Endothelial cell of umbilical vein (primary cell): ENCODE data around the gene PLA2G4C. TPM values are rescaled to one million over a fixed set of nuclear protein-coding genes. Genes with fewer than 3 reads are reported as not detected.

Experiments
- BruUV-seq: library from RNA; stranded (reverse); fragments of 400-500 nt; replicated peaks from 2 replicates; lab custom pipeline; 2021; lab: Mats Ljungman, UMichigan
- CTCF ChIA-PET: fragments of 300-600, 350-600 bp; sonication (Branson Sonifier 250); formaldehyde crosslinking; loops from one replicate; lab custom pipeline; 2021; ENCODE audit warnings: antibody characterized with exemption, inconsistent platforms; lab: Charles Lee
- POLR2A ChIA-PET: fragments of 300-600, 350-600 bp; sonication (Branson Sonifier 250); formaldehyde crosslinking; loops from one replicate; lab custom pipeline; 2021; ENCODE audit warnings: antibody characterized with exemption, inconsistent platforms; lab: Charles Lee
- DNase-seq: peaks from one replicate; pipeline ENCODE4 v3.0.0-alpha.2; 2011; ENCODE audit warnings: low read depth, low spot score
- FAIRE-seq: peaks from 2 replicates; lab custom pipeline; 2011; peaks lifted over from hg19 to GRCh38; lab: Jason Lieb, UNC
- H2AFZ ChIP-seq: 2 replicates; pipeline ENCODE4 v1.6.0; 2012; ENCODE audit warnings: low read depth, low read length, control low read depth, inconsistent platforms
- H3K27ac ChIP-seq: 2 replicates; pipeline ENCODE4 v1.5.1; 2011; ENCODE audit warnings: low read depth, mild to moderate bottlenecking, control low read depth, low read length, moderate library complexity; ENCODE audit not compliant: insufficient read depth
- H3K27me3 ChIP-seq, 2 experiments: 2 replicates each; pipeline versions ENCODE4 v1.6.0 to v1.6.1; 2011; ENCODE audit warnings: low read length in 2 of 2, mixed read lengths in 1 of 2; ENCODE audit not compliant: control insufficient read depth in 2 of 2, insufficient read depth in 2 of 2
- H3K36me3 ChIP-seq, 2 experiments: 2 replicates in 1 of 2; 3 replicates in 1 of 2; pipeline ENCODE4 v1.5.1; 2011; ENCODE audit warnings: low read length in 2 of 2, mild to moderate bottlenecking in 1 of 2, moderate library complexity in 1 of 2; ENCODE audit not compliant: control insufficient read depth in 2 of 2, insufficient read depth in 2 of 2; ENCODE audit errors: extremely low read depth in 1 of 2
- H3K4me1 ChIP-seq: 3 replicates; pipeline ENCODE4 v1.5.1; 2011; ENCODE audit warnings: mild to moderate bottlenecking, low read length; ENCODE audit not compliant: control insufficient read depth, insufficient read depth; ENCODE audit errors: extremely low read depth
- H3K4me2 ChIP-seq: 2 replicates; pipeline ENCODE4 v1.6.1; 2011; ENCODE audit warnings: low read length, control low read depth, mixed read lengths; ENCODE audit not compliant: insufficient read depth
- H3K4me3 ChIP-seq, 3 experiments: fragments of 200-600 bp in 1 of 3; sonication (generic), shearing (Covaris generic) in 1 of 3; replicated peaks in 1 of 3; 2 replicates each; pipeline ENCODE4 v1.5.1; 2011 to 2016; ENCODE audit warnings: control low read depth in 3 of 3, low read length in 3 of 3, mild to moderate bottlenecking in 2 of 3, inconsistent platforms in 1 of 3, low read depth in 1 of 3, moderate library complexity in 1 of 3; ENCODE audit not compliant: insufficient read depth in 1 of 3
- H3K79me2 ChIP-seq: 2 replicates; pipeline ENCODE4 v1.6.0; 2012; ENCODE audit warnings: low read length, inconsistent platforms; ENCODE audit not compliant: control insufficient read depth, insufficient read depth
- H3K9ac ChIP-seq: replicated peaks from 2 replicates; pipeline ENCODE3; 2011; ENCODE audit warnings: low read length, control low read depth; ENCODE audit not compliant: insufficient read depth; ENCODE audit errors: extremely low read depth
- H3K9me1 ChIP-seq: replicated peaks from 3 replicates; pipeline ENCODE4 v1.6.0; 2011; ENCODE audit warnings: mild to moderate bottlenecking, low read length; ENCODE audit not compliant: control insufficient read depth, insufficient read depth; ENCODE audit errors: extremely low read depth
- H3K9me3 ChIP-seq: replicated peaks from 2 replicates; pipeline ENCODE4 v1.5.1; 2012; ENCODE audit warnings: low read length, inconsistent platforms; ENCODE audit not compliant: control insufficient read depth, insufficient read depth
- H4K20me1 ChIP-seq: replicated peaks from 2 replicates; pipeline ENCODE3; 2011; ENCODE audit warnings: mild to moderate bottlenecking, low read length; ENCODE audit not compliant: control insufficient read depth, insufficient read depth; ENCODE audit errors: extremely low read depth
- CTCF ChIP-seq, 2 donors: IDR thresholded peaks; 1 replicate in 1 of 2; 2 replicates in 1 of 2; pipeline ENCODE4 v1.5.1; 2011; ENCODE audit warnings: low read length in 2 of 2, mild to moderate bottlenecking in 2 of 2, moderate library complexity in 2 of 2, control low read depth in 1 of 2, inconsistent platforms in 1 of 2, low read depth in 1 of 2; ENCODE audit not compliant: insufficient read depth in 1 of 2; ENCODE audit errors: extremely low read depth in 1 of 2
- EZH2 ChIP-seq: IDR thresholded peaks from 2 replicates; pipeline ENCODE4 v1.6.1; 2012; ENCODE audit warnings: borderline replicate concordance, low read depth, mild to moderate bottlenecking, moderate library complexity, low read length, inconsistent platforms; ENCODE audit not compliant: severe bottlenecking
- FOS ChIP-seq: IDR thresholded peaks from 2 replicates; pipeline ENCODE4 v1.6.1; 2011; ENCODE audit warnings: mild to moderate bottlenecking, low read length, moderate library complexity, borderline replicate concordance; ENCODE audit not compliant: insufficient read depth
- GATA2 ChIP-seq: IDR thresholded peaks from 2 replicates; pipeline ENCODE4 v1.7.0; 2011; ENCODE audit warnings: low read depth, mild to moderate bottlenecking, moderate library complexity, mixed read lengths, low read length; ENCODE audit not compliant: insufficient read length, insufficient read depth
- JUN ChIP-seq: IDR thresholded peaks from 2 replicates; pipeline ENCODE4 v1.6.1; 2011; ENCODE audit warnings: borderline replicate concordance, low read depth; ENCODE audit not compliant: insufficient read length, insufficient read depth
- MAX ChIP-seq: IDR thresholded peaks from 2 replicates; pipeline ENCODE4 v1.6.1; 2011; ENCODE audit not compliant: insufficient read depth, insufficient read length
- MYC ChIP-seq: IDR thresholded peaks from one replicate; pipeline ENCODE4 v1.6.1; 2011; ENCODE audit warnings: mild to moderate bottlenecking, low read depth, low read length
- POLR2A ChIP-seq: IDR thresholded peaks from 2 replicates; pipeline ENCODE4 v1.6.1; 2012; ENCODE audit warnings: low read depth, mild to moderate bottlenecking, control low read depth, low read length
- POLR2AphosphoS5 ChIP-seq: IDR thresholded peaks from 2 replicates; pipeline ENCODE4 v1.6.1; 2012; ENCODE audit warnings: low read depth, mild to moderate bottlenecking, control low read depth, low read length, moderate library complexity; ENCODE audit not compliant: insufficient read depth
- dilution Hi-C: fragments of 300-500 bp; cut with MboI; formaldehyde crosslinking; loops from one replicate; pipeline ENCODE4 v1.15.0; 2019; ENCODE audit warnings: low sequenced_read_pairs; ENCODE audit not compliant: extremely low pct_ligation_motif_present
- intact Hi-C: fragments of 100-400 bp; cut with micrococcal nuclease; formaldehyde crosslinking; loops from one replicate; pipeline ENCODE4 v1.10.0; 2022
- polyA plus RNA-seq, 4 experiments: library from polyadenylated mRNA; depleted of rRNA in 3 of 4; stranded (reverse) in 3 of 4; unstranded in 1 of 4; fragments of >200 nt; gene quantifications; 2 replicates each; pipeline versions ENCODE4 v1.2.1 to v1.2.3, GENCODE V29; 2011 to 2012; ENCODE audit warnings: missing spikeins in 1 of 4
- total RNA-seq: library from RNA; stranded (reverse); gene quantifications from 2 replicates; pipeline ENCODE4 v1.2.3, GENCODE V29; 2021

The PLA2G4C gene
- total and polyA plus RNA-seq, 2 donors (not counting 3 experiments of a cell fraction or from before 2014, with no cell fraction given) = 53.1 to 63.4 TPM

GRCh38 chr19:48059331-48059730 lies 51.3 kb downstream of the PLA2G4C start:
- Histone ChIP-seq H3K9ac (no peak overlapping the region), H3K9me3 (no peaks in the 10 kb centered on the region), H3K4me3 (no peak overlapping the region), H2AFZ (no peak overlapping the region), H3K27ac (no peak overlapping the region), H3K4me1 (no peaks in the 10 kb centered on the region), H3K9me1 (no peaks in the 10 kb centered on the region), H3K36me3 (no peaks in the 10 kb centered on the region), H4K20me1 (no peaks in the 10 kb centered on the region), H3K4me2 (no peak overlapping the region), H3K27me3 (no peaks in the 10 kb centered on the region), H3K79me2 (no peaks in the 10 kb centered on the region)
- dilution Hi-C loops = no loop called here
- ChIA-PET POLR2A (no interaction called here), CTCF (interaction anchor here (1.0 kb wide), 1 partner anchor 30 kb away, joined by 6 read pairs; no protein-coding TSS in a partner anchor)
- FAIRE-seq = no peak
- TF ChIP-seq CTCF (IDR thresholded peaks at IDR 0.05; ENCODE audit: extremely low read depth in 1 of 2, insufficient read depth in 1 of 2, low read depth in 1 of 2, low read length in 2 of 2) (no peak), GATA2 (no peak), MYC (no peak), MAX (no peak), FOS (no peak), POLR2A (no peak), EZH2 (no peak), JUN (no peak), POLR2AphosphoS5 (no peak)
- no TSS peak for BruUV-seq
- intact Hi-C loops = no loop called here
- DNase-seq = no peak
